Epidermal melanocyte (primary cell): ENCODE results near the gene GPR84.

Experiments used
- DNase-seq: peaks from one replicate; pipeline ENCODE4 v3.0.0; 2011; ENCODE audit warnings: low spot score; ENCODE audit not compliant: insufficient read length

GPR84 gene

DNA sequence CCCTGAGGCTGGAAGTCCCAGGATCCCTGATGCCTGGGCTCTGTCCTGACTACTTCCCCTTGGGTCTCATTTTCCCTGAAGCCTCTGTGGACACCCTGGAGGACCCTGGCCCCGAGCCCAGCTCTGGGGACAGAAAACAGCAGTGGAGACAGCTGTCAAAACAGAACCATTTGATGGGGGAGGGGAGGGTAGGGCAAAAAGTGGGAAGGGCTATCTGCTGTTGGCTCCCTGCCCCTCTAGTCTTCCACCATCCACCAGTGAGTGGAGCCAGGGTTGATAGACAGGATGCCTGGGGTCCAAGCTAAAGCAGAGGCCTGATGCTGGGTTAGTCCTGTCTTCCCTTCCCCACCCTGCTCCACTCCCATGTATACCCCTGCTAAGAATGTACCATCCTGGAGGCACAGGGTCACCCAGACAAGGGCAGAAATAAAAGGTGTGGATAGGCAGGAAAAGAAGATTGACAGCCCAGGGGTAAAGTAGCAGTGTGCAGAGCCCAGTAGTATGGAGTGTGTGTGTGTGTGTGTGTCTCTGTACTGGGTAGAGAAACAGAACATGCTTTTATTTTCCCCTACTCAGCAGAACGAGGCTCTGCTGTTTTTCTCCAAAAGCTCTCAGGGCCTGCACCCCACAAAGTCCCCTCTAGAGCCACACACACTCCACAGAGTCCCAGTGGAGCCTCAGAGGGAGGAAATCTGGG lies 10.4 kb upstream of the GPR84 start:
- DNase-seq = no peak

DNA sequence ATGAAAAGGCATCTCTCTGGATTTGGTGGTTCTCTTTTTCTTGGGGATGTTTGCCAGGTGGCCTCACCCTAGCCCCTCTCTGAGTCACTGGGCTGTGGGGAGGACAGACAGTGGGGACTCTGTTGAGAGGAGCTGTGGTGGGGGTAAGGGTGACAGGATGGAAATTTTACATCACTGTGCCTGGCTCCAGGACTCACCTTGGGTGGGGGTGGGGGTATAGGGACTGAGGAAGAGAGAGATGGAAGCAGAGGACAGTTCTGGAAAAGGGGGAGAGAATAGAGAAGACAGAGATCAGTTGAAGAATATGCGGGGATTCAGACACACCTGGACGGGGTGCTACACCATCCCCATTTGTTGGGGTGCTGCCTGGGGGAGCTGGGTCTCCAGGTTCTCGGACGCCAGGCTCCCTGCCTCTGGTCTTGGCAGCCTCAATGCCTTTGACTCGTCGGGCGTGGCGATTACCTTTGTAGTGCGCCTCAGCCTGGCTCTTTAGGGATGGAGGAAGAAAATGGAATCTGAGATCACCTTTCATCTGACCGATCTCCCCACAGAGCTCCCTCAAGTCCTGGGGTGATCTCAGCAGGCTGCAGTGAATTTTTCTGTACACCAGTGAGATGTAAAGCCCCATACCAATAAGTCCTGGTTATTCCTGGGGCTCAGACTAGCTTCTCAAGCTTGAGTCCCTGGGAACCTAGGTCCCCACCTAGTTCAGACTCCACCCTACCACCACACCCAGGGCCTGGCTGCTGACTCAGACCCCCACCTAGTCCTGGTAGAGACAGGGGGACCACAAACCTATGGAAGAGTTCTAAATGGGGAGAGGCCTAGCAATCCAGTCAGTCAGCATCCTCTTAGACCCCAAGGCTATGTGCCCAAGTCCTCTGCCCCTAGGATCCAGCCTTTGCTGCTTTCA lies 9.6 kb upstream of the GPR84 start:
- DNase-seq = no peak

DNA sequence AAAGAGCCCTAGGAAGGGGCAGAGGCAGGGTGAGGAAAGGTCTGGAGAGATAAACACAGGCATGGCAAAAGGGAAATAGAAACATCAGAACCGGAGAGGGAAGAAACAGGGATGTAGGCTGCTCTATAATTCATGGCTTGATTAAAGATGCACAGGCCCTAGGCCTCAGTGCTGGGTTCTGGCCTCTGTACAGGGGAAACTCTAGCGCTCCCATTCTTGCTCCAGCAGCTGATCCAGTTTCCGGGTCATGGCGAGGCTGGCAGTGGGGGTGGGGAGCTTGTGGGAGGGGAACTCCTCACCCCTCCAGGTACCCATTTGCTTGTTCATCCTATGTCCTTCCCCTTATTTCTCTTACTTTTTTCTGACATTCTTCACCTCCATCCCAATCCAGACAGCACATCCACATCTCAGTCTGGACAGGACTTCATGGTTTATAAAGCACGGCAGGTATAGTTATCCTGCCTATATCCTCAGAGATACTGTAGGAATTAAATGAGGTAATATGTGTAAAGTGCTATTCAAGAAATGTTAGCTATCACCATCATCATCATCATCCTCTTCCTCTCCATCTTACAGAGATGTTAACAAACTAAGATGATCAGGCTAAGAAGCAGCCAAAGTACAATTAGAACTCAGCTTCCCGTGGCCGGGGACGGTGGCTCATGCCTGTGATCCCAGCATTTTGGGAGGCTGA lies 8.0 kb upstream of the GPR84 start:
- DNase-seq = no peak

DNA sequence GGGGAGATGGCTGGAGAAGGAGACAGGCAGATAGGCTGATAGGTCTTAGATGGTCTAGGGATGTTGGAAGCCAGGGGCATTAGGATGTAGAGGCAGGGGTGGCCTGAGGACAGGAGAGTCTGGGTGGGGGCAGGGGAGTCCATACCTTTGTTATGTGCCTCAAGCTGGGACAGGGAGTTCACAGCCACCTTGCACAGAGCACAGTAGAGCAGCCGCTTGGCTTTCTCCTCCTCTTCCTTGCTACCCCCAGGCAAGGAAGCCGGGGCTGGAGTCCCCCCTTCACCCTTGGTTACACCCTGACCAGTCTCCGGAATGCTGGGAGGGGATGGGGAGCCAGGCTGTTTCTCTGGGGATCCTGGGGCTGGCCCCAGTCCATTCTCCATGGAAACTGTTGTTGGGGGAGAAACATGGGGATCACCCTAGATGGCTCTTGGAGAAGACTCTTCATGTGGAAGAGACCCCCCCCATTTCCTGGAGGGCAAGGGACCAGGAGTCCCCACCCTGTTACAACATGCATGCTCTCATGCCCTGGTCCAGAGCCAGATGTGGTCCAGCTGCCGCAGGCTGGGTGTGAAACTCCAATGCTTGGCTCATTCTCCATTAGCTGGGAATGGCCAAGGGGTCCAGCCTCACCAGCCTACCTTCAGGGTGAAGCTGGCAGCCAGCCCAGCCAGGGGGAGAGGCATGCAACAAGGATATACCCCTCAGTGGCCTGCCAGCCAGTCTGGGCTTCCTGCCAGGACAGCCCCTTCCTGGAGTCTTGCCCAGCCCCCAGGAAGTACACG lies 7.2 kb upstream of the GPR84 start:
- DNase-seq = no peak

GRCh38 chr12:54370171-54370730 lies 6.0 kb upstream of the GPR84 start:
- peak; percentile 86 for DNase-seq

GRCh38 chr12:54369597-54370131 lies 5.4 kb upstream of the GPR84 start:
- no peak for DNase-seq

GRCh38 chr12:54368709-54369596 lies 4.7 kb upstream of the GPR84 start:
- DNase-seq = peak; percentile 77

GRCh38 chr12:54368025-54368708 lies 3.9 kb upstream of the GPR84 start:
- DNase-seq = no peak

- no peak for DNase-seq
Measured at GRCh38 chr12:54363618-54364017, 668 bp downstream of the GPR84 start.

- DNase-seq = no peak
Measured at GRCh38 chr12:54363047-54363446, 1.2 kb downstream of the GPR84 start.

GRCh38 chr12:54360717-54361456 lies 3.4 kb downstream of the GPR84 start:
- DNase-seq = no peak

DNA sequence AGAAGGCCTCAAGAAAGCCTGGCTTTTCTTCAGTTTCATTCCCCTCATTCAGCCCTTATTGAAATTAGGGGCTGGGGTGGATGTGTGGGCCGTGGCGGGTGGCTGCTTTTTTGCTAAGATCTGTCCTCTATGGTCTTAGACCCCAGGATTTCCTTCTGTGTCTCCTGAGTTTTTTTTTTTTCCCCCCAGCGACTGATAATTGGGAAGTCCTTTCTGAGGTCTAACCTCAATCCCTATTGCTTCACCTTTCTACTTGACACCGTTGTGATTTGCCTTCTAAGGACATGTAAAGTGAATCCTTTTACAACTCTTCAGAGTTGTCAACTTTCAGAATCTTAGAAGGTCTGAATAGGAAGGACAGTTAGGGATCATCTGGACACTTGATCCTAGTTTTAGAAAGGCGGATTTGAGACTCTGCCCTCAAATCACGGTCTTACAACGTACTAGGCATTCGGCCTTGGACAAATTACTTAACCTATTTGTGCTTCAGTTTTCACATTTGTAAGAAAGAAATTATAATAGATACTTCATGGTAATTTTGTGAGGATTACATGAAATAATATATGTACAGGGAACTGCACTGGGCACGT lies 4.4 kb downstream of the GPR84 start:
- DNase-seq = no peak

GRCh38 chr12:54358945-54359761 lies 5.1 kb downstream of the GPR84 start:
- DNase-seq = peak; percentile 96

DNA sequence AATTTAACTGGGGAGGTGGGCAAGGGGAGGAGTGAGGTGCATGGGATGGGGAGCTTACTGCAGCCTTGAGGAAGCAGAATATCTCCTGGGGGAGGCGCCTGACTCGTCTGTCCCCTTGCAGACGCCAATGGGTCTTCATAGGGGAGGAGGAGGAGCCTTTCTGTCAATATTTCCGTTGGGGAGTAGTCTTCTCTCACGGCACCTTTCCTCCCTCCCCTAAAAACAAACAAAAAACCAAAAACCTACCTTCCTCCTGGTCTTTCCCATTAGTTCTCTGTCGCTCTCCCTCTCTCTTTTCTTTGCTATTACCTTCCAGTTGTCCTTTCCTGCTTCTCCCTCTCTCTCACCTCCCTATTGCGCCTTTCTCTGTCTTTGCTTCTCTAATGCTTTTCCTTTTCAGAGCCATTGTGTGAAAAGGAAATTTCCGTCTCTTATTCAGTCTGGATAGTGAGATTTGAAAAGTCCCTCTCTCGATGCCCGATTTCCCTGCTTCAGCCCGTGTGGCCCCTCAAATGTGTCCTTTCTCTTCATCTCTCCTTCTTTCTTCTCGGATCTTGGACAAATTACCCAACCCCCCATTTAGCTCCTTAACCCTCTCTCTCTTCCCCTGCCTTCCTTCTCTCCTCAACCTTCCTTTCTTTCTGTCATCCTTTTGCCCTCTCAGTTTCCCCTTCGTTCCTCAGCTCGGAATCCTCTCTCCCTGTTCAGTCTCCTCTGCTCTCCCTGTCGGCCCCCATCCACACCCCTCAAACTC lies 5.9 kb downstream of the GPR84 start:
- no peak for DNase-seq

- DNase-seq = no peak
Measured at GRCh38 chr12:54357506-54358190, 6.6 kb downstream of the GPR84 start.

DNA sequence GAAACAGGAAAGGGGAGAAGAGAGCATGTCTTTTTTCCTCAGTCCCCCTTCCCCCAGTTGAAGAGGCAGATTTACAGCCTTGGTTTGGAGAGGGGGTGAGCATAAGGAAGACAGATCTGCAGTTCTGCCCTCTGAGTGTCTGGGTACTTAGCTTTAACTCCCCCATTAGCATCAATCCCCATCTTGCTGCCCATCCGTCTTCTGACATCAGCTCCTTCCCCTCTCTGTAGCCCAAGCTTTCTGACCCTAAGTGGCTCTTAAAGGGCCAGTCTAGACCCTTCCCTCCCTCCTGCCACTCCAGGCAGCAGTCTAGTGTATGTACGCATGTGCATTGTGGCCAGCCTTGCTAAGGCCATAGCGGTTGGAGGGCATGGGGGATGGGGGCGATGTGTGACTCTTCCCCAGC lies 7.3 kb downstream of the GPR84 start:
- no peak for DNase-seq
